ENCODE measurements around the gene GNB1L.

The GNB1L gene

GRCh38 chr22:19763458-19764298 is 91.0 kb downstream of the GNB1L start:
- no peak for TF ChIP-seq CTCF (IDR thresholded peaks at IDR 0.05; ENCODE audit: low read depth, low read length)
- no peak overlapping the region for H3K4me3 ChIP-seq (ENCODE audit: low read depth, low read length)

GRCh38 chr22:19762568-19763457 is 91.9 kb downstream of the GNB1L start:
- no peak overlapping the region for H3K4me3 ChIP-seq (ENCODE audit: low read depth, low read length)

GRCh38 chr22:19761725-19762567 is 92.7 kb downstream of the GNB1L start:
- no peak overlapping the region for H3K4me3 ChIP-seq (ENCODE audit: low read depth, low read length)
- TF ChIP-seq CTCF (IDR thresholded peaks at IDR 0.05; ENCODE audit: low read depth, low read length) = no peak

More at GRCh38 chr22:19762568-19763457, 91.9 kb downstream of the GNB1L start:
- no peak for TF ChIP-seq CTCF (IDR thresholded peaks at IDR 0.05; ENCODE audit: low read depth, low read length)

GRCh38 chr22:19760951-19761724 is 93.5 kb downstream of the GNB1L start:
- TF ChIP-seq CTCF (IDR thresholded peaks at IDR 0.05; ENCODE audit: low read depth, low read length) = no peak
- no peak overlapping the region for H3K4me3 ChIP-seq (ENCODE audit: low read depth, low read length)

- no peak for TF ChIP-seq CTCF (IDR thresholded peaks at IDR 0.05; ENCODE audit: low read depth, low read length)
- no peak within 1 kb of the TSS for H3K4me3 ChIP-seq (ENCODE audit: low read depth, low read length)
Observed at GRCh38 chr22:19760058-19760950, 94.4 kb downstream of the GNB1L start, which contains the start of gene TBX1. TSS of gene TBX1 (plus strand) at chr22:19760778. CDS start at chr22:19760844, 66 bp downstream.
